HEK293 (cell line): ENCODE measurements around the gene CFHR3.

ENCODE experiments used
- BCL11A ChIP-seq: fragments of 450-650 bp; formaldehyde crosslinking; IDR thresholded peaks from 2 replicates; pipeline ENCODE4 v1.5.1; 2016; ENCODE audit warnings: low read depth, missing biosample characterization, missing genetic modification characterization
- CTCF ChIP-seq: fragments of 450-650 bp; formaldehyde crosslinking; IDR thresholded peaks from 2 replicates; pipeline ENCODE4 v1.5.1; 2016; ENCODE audit warnings: missing biosample characterization, missing genetic modification characterization
- EGR2 ChIP-seq: fragments of 450-650 bp; formaldehyde crosslinking; IDR thresholded peaks from 2 replicates; pipeline ENCODE4 v1.5.1; 2016; ENCODE audit warnings: low read depth, missing biosample characterization, missing genetic modification characterization
- KLF16 ChIP-seq: fragments of 450-650 bp; formaldehyde crosslinking; IDR thresholded peaks from 2 replicates; pipeline ENCODE4 v1.5.1; 2017; ENCODE audit warnings: missing biosample characterization, missing genetic modification characterization
- ZBTB10 ChIP-seq: fragments of 450-650 bp; formaldehyde crosslinking; IDR thresholded peaks from 2 replicates; pipeline ENCODE4 v1.5.1; 2016; ENCODE audit warnings: missing biosample characterization, missing genetic modification characterization
- ZNF223 ChIP-seq: fragments of 450-650 bp; formaldehyde crosslinking; IDR thresholded peaks from 2 replicates; pipeline ENCODE4 v1.5.1; 2016; ENCODE audit warnings: missing biosample characterization, missing genetic modification characterization
- ZNF404 ChIP-seq: fragments of 450-650 bp; formaldehyde crosslinking; IDR thresholded peaks from 2 replicates; pipeline ENCODE4 v1.5.1; 2017; ENCODE audit warnings: missing biosample characterization, missing genetic modification characterization
- ZNF501 ChIP-seq: fragments of 450-650 bp; formaldehyde crosslinking; IDR thresholded peaks from 2 replicates; pipeline ENCODE4 v1.5.1; 2016; ENCODE audit warnings: missing biosample characterization, missing genetic modification characterization
- ZNF513 ChIP-seq: fragments of 450-650 bp; IDR thresholded peaks from 2 replicates; pipeline ENCODE4 v1.5.1; 2018; ENCODE audit warnings: missing biosample characterization, missing genetic modification characterization
- ZNF529 ChIP-seq: fragments of 450-650 bp; formaldehyde crosslinking; IDR thresholded peaks from 2 replicates; pipeline ENCODE4 v1.5.1; 2017; ENCODE audit warnings: missing genetic modification characterization, missing biosample characterization; ENCODE audit not compliant: insufficient replicate concordance
- ZNF624 ChIP-seq: fragments of 450-650 bp; formaldehyde crosslinking; IDR thresholded peaks from 2 replicates; pipeline ENCODE4 v1.5.1; 2017; ENCODE audit warnings: missing biosample characterization, missing genetic modification characterization
- TF ChIP-seq, protein P1 (sequence below): fragments of 450-650 bp; formaldehyde crosslinking; IDR thresholded peaks from 2 replicates; pipeline ENCODE4 v1.5.1; 2016; ENCODE audit warnings: missing biosample characterization, missing genetic modification characterization
- TF ChIP-seq, protein P2 (sequence below): fragments of 450-650 bp; formaldehyde crosslinking; IDR thresholded peaks from 2 replicates; pipeline ENCODE4 v1.5.1; 2016; ENCODE audit warnings: missing biosample characterization, missing genetic modification characterization, borderline replicate concordance

DNA sequence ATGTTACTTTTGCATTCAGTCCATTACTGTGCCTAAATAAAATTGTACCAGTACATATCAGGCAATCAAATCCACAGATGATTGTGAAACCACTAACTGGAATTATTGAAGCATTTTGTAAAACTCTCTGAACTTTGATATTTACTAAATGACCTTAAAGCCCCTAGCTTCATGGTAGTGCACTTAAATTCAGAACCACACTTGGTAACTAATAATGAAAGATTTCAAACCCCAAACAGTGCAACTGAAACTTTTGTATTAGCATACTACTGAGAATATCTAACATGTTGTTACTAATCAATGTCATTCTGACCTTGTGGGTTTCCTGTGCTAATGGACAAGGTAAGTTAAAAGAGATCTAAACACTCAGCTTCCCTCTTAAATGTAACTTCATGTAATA lies at the start of gene CFHR3:
- no peak for TF ChIP-seq CTCF (tag by site-specific recombination)
- no peak for TF ChIP-seq ZNF501
- TF ChIP-seq, protein P1, sequence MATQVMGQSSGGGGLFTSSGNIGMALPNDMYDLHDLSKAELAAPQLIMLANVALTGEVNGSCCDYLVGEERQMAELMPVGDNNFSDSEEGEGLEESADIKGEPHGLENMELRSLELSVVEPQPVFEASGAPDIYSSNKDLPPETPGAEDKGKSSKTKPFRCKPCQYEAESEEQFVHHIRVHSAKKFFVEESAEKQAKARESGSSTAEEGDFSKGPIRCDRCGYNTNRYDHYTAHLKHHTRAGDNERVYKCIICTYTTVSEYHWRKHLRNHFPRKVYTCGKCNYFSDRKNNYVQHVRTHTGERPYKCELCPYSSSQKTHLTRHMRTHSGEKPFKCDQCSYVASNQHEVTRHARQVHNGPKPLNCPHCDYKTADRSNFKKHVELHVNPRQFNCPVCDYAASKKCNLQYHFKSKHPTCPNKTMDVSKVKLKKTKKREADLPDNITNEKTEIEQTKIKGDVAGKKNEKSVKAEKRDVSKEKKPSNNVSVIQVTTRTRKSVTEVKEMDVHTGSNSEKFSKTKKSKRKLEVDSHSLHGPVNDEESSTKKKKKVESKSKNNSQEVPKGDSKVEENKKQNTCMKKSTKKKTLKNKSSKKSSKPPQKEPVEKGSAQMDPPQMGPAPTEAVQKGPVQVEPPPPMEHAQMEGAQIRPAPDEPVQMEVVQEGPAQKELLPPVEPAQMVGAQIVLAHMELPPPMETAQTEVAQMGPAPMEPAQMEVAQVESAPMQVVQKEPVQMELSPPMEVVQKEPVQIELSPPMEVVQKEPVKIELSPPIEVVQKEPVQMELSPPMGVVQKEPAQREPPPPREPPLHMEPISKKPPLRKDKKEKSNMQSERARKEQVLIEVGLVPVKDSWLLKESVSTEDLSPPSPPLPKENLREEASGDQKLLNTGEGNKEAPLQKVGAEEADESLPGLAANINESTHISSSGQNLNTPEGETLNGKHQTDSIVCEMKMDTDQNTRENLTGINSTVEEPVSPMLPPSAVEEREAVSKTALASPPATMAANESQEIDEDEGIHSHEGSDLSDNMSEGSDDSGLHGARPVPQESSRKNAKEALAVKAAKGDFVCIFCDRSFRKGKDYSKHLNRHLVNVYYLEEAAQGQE: no peak
- TF ChIP-seq ZNF624 (tag by site-specific recombination): no peak
- TF ChIP-seq ZNF529 (tag by site-specific recombination): no peak
- TF ChIP-seq, protein P2, sequence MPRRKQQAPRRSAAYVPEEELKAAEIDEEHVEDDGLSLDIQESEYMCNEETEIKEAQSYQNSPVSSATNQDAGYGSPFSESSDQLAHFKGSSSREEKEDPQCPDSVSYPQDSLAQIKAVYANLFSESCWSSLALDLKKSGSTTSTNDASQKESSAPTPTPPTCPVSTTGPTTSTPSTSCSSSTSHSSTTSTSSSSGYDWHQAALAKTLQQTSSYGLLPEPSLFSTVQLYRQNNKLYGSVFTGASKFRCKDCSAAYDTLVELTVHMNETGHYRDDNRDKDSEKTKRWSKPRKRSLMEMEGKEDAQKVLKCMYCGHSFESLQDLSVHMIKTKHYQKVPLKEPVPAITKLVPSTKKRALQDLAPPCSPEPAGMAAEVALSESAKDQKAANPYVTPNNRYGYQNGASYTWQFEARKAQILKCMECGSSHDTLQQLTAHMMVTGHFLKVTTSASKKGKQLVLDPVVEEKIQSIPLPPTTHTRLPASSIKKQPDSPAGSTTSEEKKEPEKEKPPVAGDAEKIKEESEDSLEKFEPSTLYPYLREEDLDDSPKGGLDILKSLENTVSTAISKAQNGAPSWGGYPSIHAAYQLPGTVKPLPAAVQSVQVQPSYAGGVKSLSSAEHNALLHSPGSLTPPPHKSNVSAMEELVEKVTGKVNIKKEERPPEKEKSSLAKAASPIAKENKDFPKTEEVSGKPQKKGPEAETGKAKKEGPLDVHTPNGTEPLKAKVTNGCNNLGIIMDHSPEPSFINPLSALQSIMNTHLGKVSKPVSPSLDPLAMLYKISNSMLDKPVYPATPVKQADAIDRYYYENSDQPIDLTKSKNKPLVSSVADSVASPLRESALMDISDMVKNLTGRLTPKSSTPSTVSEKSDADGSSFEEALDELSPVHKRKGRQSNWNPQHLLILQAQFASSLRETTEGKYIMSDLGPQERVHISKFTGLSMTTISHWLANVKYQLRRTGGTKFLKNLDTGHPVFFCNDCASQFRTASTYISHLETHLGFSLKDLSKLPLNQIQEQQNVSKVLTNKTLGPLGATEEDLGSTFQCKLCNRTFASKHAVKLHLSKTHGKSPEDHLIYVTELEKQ (tag by site-specific recombination): no peak
- TF ChIP-seq BCL11A: no peak
- TF ChIP-seq ZNF404 (tag by site-specific recombination): no peak
- no peak for TF ChIP-seq KLF16 (tag by site-specific recombination)
- TF ChIP-seq ZBTB10 (tag by site-specific recombination): no peak
- TF ChIP-seq ZNF513 (tag by site-specific recombination): no peak
- TF ChIP-seq EGR2 (tag by site-specific recombination): no peak
- TF ChIP-seq ZNF223 (tag by site-specific recombination): no peak
